Lower leg skin (tissue), 3 donors: ENCODE measurements around the gene SDK1.

ENCODE experiments used
- CTCF ChIP-seq, 3 donors: fragments of 450-650 bp; IDR thresholded peaks; one replicate each; pipeline ENCODE4 v1.5.1; 2016; ENCODE audit warnings: antibody characterized with exemption in 3 of 3, mild to moderate bottlenecking in 3 of 3, moderate library complexity in 2 of 3
- POLR2A ChIP-seq, 2 donors: fragments of 450-650 bp; IDR thresholded peaks; one replicate each; pipeline ENCODE4 v1.6.1; 2016 to 2017; ENCODE audit warnings: antibody characterized with exemption in 2 of 2, mild to moderate bottlenecking in 1 of 2, moderate library complexity in 1 of 2

- no peak for TF ChIP-seq CTCF (IDR thresholded peaks at IDR 0.05)
- no peak for TF ChIP-seq POLR2A (IDR thresholded peaks at IDR 0.05)
Observed at GRCh38 chr7:4198301-4198700, 897.2 kb downstream of the SDK1 start.
